ENCODE results near the gene LDB3.
"Not testable (repeated sequence)": the region's sequence is repeated elsewhere in the genome, so short reads cannot be mapped to it uniquely, and the experiment has no call there.

Gene LDB3, protein sequence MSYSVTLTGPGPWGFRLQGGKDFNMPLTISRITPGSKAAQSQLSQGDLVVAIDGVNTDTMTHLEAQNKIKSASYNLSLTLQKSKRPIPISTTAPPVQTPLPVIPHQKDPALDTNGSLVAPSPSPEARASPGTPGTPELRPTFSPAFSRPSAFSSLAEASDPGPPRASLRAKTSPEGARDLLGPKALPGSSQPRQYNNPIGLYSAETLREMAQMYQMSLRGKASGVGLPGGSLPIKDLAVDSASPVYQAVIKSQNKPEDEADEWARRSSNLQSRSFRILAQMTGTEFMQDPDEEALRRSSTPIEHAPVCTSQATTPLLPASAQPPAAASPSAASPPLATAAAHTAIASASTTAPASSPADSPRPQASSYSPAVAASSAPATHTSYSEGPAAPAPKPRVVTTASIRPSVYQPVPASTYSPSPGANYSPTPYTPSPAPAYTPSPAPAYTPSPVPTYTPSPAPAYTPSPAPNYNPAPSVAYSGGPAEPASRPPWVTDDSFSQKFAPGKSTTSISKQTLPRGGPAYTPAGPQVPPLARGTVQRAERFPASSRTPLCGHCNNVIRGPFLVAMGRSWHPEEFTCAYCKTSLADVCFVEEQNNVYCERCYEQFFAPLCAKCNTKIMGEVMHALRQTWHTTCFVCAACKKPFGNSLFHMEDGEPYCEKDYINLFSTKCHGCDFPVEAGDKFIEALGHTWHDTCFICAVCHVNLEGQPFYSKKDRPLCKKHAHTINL

DNA sequence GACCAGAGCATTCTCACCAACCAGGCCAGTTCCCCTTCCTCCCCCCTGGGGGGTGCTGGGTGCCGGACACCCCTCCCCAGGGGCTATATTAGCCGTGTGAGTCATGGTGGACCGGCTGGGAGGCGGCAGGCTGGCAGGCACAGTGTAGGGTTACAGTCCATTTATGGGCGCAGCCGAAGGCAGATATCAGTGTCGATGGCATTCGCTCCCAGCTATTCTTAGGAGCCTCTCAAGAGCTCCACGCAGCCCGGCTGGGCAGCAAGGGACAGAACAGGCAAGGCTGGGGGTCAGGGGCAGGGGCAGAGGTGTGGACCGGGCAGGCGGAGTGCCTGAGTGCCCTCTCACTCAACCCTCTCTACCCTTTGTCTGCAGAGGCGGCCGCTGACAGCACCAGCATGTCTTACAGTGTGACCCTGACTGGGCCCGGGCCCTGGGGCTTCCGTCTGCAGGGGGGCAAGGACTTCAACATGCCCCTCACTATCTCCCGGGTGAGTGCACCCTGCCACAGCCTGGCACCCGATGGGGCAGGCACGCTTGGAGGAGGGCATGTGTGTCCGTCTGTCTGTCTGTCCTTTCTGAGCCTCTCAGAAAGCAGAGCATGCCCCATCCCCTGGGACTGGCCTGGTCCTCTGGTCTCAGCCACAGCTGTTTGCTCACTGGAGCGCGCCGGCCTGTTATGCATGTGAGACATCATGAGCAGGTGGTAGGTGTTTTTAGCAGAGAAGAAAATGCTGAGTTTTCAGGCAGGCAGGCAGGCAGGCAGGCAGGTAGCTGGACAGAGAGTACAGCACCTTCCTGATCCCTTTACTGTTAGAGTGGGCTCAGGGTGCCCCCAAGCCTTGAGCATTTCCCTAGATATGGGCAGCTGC, at the start of gene LDB3:
Gene LDB3, plus strand, starts transcription at position 215 of the 869 bp plus-strand sequence. Its CDS starts 181 bp downstream, at position 396.
- no peak for DNase-seq

DNA sequence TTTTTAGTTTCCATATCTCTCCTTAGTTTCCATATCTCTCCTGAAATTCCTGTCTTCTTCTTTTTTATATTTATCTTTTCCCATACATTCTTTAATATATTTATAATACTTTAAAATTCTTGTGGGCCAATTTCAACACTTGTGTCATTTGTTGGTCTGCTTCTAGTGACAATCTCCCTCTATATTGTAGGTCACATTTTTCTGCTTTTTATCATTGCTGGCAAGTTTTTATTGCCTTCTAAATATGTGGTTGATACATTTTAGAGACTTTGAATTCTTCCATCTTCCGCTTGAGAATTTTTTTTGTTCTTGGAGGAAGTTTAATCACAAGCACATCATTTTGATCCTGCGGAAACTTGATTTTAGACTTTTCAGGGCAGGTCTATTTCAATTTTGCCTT, 40.0 kb upstream of the LDB3 start:
- DNase-seq, result no peak

DNA sequence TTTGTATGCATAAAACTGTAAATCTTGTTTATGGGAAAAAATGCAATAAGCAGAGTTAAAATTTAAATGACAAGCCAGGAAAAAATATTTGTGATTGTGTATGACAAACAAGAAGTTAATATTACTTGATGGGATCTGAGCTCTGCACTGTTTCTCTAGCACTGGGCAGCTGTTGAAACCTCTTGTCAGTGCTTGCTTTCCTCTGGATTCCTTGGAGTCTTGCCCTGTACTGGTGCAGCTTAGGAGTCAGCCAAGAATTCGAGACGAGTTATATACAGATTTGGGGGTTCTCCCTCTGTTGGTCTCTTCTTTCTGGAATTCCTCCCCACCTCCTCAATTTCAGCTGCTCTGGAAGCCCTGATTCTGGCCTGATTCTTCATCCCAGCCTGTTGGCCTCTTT, 38.2 kb upstream of the LDB3 start:
- DNase-seq, result no peak

DNA sequence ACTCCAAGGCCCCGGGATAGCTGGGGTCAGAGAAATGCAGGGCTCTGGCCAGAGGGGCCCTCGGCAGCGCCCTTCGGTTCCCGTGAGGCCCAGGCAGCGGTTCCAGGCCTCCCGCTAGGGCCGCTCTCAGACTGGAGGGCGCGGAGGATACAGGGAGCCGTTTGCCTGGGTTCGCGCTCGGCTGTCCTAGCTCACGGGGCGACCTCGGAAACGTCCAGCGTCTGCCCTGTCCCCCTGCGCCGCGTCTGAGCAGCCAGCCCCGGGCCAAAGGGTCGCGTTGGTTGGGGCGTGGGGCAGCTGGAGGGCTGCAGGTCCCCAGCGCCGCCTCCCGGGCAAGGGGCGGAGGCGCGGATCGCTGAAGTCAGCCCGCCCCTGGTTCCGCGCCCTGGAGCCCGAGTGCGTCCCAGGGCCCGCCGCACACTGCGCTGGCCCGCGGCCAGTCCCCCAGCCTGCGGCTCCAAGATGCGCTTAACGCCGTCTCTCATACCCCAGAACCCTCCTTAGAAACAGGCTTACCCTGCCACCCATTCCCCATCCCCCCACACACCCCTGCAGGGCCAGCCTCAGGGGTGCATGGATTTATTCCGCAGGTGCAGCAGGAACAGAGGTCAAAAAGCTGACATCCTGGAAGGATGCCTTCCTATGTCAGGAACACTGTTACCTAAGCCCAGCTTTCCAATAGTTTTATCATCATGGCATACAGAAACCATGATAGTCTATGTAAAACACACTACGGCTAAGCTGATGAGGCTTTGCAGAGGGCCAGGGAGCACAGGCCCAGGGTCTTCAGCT, 36.1 kb upstream of the LDB3 start:
- DNase-seq, result no peak

DNA sequence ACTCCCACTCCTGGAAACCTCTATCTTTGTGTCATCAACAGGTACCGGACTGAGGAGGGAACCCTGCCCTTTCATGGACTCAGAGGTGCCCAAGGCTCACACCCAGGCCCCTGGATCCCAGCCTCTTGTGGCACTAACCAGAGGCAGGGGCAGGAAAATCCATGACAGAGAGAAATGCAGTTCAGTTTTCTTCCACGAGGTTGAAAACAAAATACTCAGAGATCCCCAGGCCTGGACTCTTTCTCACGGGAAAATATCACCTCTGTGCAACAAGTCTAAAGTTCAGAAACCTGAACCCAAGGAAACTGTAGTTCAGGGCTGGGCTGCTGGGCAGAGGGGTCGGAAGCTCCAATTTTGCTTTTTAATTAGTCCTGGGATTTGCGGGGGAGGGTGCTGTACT, 35.4 kb upstream of the LDB3 start:
- DNase-seq, result no peak

DNA sequence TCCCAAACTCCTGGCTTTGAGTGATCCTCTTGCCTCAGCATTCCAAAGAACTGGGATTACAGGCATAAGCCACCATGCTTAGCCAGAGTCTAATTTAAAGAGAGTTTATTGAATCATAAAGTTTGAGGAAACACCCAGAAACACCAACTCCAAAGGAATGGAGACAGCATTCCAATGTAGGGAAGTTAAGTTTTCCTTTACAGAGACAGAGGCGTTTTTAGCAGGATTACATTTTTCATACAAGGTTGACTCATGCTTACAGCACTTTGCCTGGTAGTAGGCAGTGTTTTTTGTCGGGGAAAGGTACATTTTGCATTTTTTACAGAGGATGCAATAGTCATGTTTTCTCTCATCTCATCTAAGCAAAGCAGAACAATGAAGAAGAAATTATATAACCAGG, 32.9 kb upstream of the LDB3 start:
- DNase-seq, result no peak

DNA sequence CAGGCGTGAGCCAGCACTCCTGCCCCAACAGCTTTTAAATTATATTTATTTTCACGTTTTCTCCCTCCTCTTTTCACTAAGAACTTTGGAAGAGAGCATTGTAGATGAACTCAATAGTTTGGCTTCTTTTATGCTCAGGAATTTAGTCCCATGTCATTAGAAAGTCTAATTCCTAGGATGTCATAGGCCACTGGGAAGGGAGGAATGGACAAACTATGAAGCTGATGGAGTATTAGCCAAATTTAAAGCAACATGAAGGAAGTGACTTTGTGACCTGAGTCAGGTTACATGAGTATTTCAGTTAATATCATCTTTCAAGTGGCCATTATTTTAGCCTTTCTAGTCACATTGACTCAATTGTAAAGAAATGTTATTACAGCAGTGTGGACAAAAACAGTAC, 32.0 kb upstream of the LDB3 start:
- DNase-seq, result no peak

DNA sequence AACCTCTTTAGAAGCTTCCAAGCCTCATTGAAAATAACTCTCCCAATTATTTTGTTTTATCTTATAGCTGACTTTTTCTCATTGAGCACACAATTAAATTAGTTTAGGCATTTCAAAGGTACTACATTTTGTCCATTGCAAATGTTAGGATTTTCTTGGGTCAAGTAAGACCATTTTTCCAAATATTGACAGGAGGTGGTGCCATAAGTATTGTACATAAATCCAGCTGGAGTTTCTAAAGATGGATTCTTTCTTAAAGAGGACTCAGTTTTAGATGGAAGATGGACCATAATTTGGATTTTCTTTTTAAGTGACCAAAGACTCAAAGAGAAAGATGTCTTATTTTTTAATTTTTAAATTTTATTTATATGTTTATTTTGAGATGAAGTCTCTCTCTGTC, 26.3 kb upstream of the LDB3 start:
- no peak for DNase-seq

DNA sequence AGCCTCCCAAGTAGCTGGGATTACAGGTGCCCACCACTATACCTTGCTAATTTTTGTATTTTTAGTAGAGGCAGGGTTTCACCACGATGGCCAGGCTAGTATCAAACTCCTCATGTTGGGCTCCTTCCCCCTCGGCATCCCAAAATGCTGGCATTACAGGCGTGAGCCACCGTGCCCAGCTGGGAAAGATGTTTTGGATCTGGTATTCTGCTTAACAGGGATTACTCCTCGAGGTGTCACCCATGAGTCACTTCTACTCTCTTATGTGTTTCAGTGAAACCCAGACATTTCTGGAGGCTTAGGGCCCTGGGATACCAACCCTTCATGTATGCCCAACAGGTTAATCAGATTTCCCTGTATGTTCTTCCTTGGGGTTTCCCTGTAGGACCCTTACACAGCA, 25.8 kb upstream of the LDB3 start:
- DNase-seq, result peak; percentile 34

DNA sequence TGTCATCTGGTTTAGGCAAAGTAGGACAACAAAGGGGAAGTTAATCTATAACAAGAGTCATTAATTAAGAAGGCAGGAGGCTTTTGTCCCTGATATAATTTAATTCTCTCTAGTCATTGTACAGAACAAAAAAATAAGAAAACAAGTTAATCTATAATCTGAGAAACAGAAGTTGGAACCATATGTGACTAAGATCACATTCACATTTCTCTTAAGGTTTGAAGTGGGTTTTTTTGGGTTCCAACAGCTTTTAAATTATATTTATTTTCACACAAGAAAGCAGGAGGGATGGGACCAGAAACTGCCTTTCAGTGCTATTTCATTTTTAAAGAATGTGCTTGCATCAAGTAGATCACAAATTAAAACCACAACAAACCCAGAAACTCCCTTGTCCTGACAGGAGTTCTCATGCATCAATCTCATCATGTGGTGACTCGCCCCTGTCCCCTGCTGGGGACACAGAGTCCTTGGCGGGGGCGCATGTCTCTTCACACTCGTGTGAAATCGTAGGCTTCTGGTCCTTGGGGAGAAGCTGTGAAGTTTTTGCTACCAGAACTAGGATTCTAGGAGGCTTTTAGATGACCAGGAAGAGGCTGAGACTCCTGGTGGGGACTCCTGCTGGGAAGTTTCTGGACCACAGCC, 24.0 kb upstream of the LDB3 start:
- DNase-seq, result no peak

DNA sequence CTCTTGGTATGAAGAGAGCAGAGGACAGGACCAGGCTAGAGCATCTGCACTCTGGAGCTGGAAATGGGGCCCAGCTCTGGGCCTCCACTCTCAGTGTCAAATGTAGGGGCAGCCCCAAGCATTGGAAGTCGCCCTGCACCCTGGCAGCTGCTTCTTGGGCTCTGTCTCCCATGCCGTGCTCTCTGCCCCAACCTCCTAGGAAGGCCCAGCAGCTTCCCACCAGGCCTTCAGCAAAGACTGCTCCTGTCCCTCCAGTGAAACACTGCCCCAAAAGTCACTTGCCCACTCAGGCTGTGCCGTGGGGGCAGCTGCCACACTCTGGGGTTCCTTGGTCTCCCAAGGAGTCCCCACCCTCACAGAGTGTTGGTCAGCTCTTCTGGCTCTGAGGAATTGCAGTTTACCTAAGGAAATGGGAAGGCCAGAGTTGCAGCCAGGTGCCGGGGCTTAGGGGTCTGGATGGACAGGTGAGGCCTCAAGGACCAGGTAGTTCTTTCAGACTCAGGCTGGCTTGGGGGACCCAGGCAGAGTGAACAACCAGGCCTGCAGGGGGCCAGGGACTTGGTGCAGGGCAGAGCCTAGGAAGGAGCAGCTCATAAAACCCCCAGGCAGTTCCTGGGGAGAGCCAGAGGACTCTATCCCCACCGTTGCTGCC, 23.4 kb upstream of the LDB3 start:
- DNase-seq, result no peak

DNA sequence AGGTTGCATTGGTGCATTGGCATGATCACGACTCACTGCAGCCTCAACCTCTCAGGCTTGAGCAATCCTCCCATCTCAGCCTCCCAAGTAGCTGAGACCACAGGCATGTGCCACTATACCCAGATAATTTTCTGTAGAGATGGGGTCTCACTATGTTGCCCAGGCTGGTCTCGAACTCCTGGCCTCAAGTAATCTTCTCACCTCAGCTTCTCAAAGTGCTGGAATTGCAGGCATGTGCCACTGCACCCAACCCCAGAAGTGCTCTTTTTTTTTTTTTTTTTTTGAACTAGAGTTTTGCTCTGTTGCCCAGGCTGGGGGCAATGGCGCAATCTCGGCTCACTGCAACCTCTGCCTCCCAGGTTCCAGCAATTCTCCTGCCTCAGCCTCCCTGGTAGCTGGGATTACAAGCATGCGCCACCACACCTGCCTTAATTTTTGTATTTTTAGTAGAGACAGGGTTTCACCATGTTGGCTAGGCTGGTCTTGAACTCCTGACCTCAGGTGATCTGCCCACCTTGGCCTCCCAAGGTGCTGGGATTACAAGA, 22.6 kb upstream of the LDB3 start:
- not testable (repeated sequence) for DNase-seq

DNA sequence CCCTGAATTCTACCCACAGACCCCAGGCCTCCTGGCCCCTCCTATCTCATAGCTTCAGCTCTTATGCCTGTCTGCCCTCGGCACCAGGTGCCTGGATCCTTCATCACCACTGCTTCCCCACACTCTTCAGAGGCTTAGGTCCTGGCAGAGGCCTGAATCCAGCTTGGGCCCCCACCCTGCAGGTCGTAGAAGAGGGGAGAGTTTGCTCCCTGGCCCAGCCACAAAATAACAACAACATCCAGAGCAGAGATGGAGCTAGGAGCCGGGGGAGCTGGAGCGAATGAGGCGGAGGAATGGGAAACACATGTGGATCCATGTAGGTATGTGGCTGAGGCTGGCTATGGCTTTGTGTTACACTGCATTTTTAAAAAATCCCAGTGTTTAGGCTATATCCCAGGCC, 21.8 kb upstream of the LDB3 start:
- no peak for DNase-seq

DNA sequence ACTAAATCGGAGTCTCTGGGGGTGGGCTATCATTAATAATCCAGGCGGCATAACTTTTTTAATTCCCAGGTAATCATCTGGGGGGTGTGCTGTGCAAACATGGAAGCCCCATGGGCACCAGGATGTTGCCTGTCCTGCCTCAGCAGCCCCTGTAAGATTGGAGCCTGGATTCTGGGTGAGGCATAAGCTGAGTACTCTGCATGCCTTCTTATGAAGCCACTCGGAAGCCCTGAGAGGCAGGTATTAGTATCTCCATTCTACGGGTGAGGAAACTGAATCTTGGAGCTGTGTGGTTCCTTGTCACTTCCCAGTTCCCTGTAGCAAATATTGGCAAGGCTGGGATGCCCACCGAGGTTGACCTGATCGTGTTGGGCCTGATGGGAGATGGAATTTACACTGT, 21.4 kb upstream of the LDB3 start:
- DNase-seq, result no peak

DNA sequence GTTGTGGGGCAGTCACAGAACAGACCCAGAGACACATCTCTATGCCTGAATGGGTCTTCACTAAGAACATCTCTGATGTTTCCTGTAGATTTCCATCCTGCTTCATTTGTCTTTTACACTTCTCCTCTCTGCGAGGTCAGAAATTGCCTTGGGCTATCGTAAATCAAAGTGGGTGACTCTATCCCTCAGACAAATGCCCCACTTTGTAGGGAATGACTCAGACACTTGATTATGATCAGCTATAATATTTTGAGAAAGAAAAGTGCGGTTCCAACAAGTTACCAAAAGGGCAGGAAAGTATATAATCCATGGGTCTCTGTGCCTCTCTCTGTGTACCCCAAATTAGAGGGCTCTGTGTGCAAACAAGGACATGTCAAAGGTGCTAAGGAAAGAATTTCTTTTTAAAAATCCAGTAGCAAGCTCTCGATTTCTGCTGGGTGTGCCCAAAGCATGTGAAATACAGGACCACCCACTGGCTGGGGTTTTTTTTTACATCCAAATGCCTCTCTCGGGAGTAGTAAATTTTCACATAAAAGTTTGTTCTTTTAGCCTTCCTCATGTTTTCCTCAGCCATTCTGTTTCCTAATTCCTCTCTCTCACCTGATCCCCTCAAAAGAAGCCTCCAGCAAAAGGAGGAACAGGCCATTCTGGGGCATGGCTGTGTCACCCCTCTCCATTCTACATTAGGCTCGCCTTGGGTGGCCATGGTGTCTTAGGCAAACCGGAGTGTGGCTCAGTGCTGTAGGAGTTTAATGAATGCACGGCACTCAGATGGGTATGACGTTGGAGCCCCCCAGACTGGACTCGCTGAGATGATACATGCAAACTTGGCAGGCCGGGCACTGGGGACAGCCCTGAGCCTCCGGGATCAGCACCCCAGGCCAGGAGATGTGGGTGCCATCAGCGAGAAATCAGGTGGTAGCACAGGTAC, 20.3 kb upstream of the LDB3 start:
- DNase-seq, result no peak

DNA sequence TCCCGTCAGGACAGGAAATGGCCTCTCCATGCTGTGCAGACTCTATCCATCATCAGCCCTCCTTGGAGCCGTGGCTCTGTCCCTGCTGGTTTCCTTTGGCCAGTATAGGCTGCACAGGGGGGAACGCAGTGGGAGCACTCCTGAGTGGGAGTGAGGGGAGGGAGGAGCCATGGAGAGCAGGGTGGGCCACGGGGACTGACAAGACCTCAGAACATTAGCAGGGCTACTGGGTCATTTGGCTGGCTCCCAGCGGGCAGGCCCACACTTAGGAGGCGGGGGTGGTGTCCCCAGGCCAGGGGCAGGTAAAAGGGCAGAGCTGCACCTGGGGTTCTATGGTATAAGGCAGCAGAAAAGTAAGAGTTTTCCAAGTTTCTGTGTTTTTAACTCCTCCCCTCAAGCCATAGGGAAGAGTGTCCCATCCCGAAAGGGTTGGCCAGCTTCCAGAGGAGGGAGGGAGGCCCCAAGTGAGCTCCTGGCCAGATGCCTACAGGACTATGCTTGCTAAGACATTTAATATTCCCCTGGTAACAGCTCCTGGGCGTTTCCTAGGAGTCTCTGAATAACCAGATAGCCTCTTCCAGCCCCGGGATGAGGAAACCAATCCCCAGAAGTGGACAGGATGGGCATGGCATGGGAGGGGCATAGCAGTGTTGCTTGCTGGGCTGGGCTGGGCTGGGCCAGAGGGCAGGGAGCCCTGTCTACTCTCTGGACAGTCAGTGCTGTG, 19.4 kb upstream of the LDB3 start:
- no peak for DNase-seq

DNA sequence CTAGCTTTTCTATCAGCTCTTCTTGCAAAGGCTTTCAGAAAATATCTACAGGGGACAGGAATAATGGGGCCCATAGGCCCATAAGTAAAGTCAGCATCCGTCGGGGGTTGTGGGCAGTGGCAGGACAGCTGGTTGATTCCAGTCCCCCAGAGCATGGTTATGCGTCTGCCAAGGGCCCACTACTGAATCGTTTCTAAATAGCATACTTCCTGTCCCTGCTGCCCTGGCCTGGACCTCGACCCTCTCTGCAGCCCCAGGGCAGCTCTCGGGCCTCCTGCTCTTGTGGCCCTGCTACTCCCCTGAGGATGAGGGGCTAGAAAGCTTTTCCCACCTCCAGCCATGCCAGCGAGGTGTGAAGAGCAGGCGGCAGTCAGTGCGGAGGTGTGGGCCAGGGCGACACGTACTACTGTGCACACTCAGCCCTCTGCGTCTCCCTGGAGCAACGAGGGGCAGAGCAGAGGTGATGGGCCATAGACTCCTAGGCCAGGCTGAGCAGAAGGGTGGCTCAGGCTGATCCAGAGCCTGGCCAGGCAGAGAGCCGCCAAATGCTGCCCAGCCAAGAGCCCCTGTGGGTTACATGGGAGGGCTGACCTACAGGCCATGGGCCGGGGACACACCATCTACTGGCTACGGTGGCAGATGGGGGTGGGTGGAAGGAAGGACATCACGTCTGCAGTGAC, 18.7 kb upstream of the LDB3 start:
- DNase-seq, result no peak

DNA sequence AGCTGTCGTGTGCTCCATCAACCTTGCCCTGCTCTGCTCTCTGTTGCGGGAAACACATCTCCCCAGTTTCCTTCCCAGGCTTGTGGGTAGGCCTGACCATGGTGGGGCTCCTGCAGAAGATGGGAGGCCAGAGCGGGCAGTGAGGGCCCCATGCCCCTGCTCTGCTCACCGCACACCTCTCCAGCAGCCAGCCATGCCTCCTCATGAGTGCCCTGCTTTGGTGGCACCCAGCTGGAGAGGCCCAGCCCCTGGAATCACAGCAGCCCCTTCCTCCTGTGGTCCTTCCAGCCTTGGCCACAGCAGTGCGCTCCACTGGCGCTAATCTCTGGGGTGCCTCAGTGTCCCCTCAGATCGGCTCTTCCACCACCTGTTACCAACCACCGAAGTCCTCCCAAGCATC, 18.2 kb upstream of the LDB3 start:
- no peak for DNase-seq

DNA sequence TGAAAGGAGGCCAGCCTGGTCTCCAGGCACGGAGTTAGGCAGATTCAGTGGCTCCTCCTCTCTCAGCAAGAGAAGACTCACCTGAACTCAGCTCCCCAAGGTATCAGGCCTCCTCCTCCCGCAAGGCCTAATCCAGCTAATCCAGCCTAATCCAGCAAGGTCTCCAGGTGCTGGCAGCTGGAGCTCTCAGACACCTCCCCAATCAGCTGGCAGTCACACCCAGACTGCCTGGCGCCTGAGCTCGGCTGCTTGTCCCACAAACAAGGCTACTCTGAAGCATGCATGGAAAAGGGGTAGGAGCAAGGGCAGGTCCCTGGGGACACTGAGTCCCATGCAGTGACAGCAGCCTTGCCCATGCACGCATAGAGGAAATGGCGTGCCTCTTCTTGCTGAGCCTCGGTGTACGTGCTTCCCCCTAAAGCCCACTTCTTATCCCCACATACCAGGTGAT, 17.3 kb upstream of the LDB3 start:
- no peak for DNase-seq

All from OCI-M1 (cell line).